Mammary epithelial cell (primary cell): ENCODE measurements around the gene RICTOR.

Source experiments
- CTCF ChIP-seq, 2 donors: IDR thresholded peaks in 1 of 2; conservative IDR thresholded peaks in 1 of 2; 2 replicates each; pipeline ENCODE4 v1.5.1; 2011 to 2012; ENCODE audit warnings: inconsistent platforms in 2 of 2, low read length in 2 of 2, mild to moderate bottlenecking in 2 of 2, control low read depth in 1 of 2, low read depth in 1 of 2; ENCODE audit not compliant: insufficient read depth in 1 of 2; ENCODE audit errors: extremely low read depth in 1 of 2
- EZH2 ChIP-seq: IDR thresholded peaks from 2 replicates; pipeline ENCODE4 v1.6.1; 2012; ENCODE audit warnings: low read length, inconsistent platforms, borderline replicate concordance

- TF ChIP-seq CTCF (conservative IDR thresholded peaks at IDR 0.05 in 1 of 2, IDR thresholded peaks at IDR 0.05 in 1 of 2; ENCODE audit: extremely low read depth in 1 of 2, insufficient read depth in 1 of 2, low read depth in 1 of 2, low read length in 2 of 2) (no peak), EZH2 (no peak)
Observed at GRCh38 chr5:39052141-39052540, 22.1 kb downstream of the RICTOR start.
